ENCODE measurements around the gene TGFB1I1.
A peak's percentile ranks its signal among the peaks of the same experiment; 100 is the strongest.
"Not testable (repeated sequence)": the region's sequence is repeated elsewhere in the genome, so short reads cannot be mapped to it uniquely, and the experiment has no call there.

TGFB1I1 gene

DNA sequence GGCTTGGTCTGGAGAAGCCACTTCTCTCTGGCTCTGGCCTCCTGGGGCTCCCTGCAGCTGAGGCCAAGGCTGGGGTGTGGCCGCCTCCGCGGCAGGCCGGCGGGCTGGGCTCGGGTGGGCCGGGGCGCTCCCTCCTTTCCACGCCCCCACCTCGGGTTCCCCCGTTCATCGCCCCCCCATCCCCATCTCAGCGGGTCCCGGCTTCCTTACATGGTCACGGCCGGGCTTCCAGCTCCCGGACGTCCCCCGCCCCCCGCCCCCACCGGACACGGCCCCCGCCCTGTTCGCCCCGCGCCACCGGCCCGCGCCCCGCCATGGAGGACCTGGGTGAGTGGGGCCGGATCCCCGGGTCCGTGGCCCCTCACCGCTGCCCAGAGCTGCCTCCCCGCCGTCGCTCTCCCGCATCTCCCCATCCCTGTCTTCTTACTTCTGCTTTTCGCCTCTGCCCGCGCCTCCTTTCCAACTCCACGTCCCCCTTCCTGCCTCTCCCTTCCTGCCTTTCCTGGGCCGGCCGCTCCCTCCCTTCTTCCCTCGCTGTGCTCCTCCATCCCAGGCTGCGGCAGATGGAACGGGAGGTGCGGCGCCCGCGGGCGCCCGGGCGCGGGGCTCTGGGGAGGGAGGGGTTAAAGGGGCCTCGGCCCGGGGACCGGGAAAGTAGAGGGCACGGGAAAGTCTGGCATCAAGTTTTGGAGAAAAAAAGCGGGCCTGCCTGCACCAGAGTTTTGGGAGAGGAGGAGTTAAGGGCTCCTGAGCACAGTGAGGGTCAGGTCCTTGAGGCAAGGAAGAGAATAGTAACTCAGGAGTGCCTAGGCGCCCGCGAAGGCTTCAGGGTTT is at the start of gene TGFB1I1:
Gene TGFB1I1, plus strand, starts transcription at position 278 of the 834 bp plus-strand sequence. Its CDS starts 37 bp downstream, at position 315.
- DNase-seq (ENCODE audit: low read depth in 3 of 3), result no peak

DNA sequence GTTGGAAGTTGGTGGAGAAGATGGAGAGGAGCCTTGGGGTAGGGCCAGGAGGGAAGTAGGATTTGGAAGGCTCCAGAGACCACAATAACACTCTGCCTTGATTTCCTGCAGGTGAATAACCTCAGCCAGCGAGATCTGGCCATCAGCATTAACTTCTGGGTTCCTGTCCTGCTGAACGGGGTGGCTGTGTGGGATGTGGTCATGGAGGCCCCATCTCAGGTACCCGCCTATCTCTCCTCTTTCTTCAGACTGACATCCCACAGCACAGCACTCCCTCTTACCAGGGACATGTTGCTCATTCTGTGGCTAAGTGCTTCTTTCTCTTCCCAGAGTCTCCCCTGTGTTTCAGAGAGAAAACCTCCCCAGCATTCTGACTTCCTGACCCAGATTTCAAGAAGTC is 48.7 kb upstream of the TGFB1I1 start:
- no peak for DNase-seq (ENCODE audit: low read depth in 3 of 3)

DNA sequence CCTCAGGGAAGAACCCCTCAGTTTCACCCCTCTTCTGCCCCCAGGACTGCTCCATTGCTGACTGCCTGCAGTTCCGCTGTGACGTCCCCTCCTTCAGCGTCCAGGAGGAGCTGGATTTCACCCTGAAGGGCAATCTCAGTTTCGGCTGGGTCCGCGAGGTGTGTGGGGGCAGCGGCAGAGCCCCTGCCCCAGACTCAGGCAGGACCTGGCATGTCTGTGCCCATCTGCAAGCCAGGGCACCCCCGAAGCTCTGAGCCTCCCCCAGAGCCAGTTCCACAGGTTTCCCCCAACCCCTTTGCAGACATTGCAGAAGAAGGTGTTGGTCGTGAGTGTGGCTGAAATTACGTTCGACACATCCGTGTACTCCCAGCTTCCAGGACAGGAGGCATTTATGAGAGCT is 48.2 kb upstream of the TGFB1I1 start:
- DNase-seq (ENCODE audit: low read depth in 3 of 3), result no peak

DNA sequence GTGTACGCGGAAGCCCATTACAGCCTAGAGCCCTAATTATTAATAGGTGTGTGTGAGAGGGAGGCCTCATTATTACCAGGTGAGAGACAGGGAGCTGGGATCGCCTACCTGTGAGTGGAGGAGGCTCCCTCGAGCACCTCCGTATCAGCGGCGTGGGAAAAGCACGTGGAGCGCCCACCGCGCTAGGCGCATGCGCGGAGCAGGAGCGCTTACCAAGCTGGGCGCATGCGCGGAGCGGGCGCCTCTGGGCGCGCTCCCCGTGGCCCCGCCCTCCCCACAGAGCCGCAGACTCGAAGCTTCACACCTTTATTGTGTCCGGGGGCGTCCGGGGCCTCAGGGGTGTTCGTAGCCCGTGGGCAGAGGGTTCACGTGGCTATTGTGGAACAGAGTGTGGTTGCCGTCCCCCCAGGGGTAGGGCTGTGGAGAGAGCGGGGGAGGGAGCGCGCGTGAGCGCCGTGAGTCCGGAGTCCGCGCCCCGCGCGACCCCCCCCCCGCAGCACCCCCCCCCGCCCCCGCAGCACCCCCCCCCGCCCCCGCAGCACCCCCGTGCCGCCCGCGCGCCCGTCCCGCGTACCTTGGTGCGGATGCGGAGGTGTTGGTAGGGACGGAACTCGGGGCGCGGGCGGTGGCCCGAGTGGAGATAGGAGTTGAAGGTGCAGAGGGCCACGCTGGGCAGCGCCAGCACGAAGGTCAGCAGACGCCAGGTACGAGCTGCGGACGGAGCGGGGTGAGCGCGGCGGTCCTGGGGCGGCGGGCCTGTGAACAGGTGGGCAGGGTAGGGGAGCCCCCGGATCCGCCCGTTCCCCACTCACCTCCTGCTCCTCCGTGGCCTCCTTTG is 44.3 kb upstream of the TGFB1I1 start:
- peak; percentile 45 to 71 (median 46) for DNase-seq (ENCODE audit: low read depth in 3 of 3)

DNA sequence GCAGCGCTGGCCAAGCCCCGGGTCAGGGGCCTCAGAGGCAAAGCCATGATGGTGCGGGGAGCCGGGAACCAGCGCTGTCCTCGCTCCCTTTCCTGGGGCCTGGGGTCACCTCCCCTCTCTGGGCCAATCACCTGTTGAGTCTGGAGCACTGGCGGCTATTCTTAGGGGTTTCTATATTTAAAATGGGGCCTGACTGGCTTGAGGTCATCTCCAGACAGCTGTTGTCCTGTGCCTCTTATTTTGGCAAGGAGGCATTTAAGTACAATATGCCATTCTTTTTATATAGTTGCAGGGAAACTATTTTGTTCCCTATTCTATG is 43.7 kb upstream of the TGFB1I1 start, which contains the start of gene COX6A2:
Gene COX6A2, minus strand, starts transcription at position 82 of the 319 bp plus-strand sequence. Its CDS starts 35 bp downstream, at position 47.
- no peak for DNase-seq (ENCODE audit: low read depth in 3 of 3)

DNA sequence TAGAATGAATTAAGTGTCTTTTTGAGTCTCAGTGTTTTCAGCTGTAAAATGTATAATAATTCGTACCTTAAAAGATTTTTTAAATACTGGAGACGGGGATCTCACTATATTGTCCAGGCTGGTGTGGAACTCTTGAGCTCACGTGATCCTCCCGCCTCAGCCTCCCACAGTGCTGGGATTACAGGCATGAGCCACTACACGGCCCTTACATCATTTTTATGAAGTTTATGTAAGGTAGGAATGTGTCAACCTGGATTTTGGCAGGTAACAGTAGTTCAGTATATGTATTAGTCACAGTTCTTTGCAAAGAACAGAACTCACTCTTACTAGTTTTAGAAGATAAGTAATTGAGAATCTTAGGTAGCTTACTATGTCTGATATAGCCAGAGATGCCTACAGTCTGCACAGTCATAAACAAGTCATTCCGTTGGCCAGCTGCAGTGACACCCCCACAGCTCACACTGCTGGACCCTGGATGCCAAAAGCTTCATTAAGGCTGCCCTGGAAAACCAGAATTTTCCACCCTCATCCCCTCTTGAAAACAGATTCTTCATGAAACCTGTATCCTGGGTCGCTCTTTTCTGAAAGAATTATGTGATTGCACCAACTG is 43.2 kb upstream of the TGFB1I1 start:
- no peak for DNase-seq (ENCODE audit: low read depth in 3 of 3)

DNA sequence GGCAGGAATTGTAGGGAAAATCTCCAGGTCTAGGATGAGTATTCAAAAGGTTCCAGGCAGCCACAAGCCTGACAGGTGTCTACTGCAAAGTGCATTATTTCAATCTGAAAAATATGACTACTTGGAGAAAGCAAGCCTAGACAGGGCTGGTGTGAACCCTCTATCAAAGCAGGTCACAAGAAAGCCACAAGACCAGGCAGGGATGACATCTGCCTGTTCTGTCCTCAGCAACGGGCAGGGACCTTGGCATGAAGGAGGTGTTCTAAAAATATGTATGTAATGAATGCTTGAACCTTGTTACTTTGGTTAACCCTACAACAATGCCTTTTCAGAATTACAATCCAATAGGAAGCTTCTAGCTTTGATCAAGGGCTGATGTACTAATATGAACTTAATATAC is 42.6 kb upstream of the TGFB1I1 start:
- DNase-seq (ENCODE audit: low read depth in 3 of 3), result no peak

DNA sequence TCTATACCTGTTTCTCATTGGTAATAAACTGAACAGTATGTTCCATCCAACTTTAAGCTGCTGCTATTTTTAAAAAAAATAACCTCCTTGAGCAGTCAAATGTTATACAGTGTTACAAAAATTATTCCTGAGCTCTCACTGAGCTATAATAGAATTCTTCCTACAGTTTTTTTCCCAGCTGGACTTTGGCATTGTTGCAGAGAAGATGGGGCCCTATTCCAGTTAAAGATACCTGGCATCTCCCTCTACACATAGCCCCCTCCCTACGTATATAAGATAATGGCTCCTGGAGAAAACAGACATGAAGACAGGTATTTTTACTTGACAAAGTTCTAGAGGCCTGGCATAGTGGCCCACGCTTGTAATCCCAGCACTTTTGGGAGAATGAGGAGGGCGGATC is 42.2 kb upstream of the TGFB1I1 start:
- DNase-seq (ENCODE audit: low read depth in 3 of 3), result no peak

DNA sequence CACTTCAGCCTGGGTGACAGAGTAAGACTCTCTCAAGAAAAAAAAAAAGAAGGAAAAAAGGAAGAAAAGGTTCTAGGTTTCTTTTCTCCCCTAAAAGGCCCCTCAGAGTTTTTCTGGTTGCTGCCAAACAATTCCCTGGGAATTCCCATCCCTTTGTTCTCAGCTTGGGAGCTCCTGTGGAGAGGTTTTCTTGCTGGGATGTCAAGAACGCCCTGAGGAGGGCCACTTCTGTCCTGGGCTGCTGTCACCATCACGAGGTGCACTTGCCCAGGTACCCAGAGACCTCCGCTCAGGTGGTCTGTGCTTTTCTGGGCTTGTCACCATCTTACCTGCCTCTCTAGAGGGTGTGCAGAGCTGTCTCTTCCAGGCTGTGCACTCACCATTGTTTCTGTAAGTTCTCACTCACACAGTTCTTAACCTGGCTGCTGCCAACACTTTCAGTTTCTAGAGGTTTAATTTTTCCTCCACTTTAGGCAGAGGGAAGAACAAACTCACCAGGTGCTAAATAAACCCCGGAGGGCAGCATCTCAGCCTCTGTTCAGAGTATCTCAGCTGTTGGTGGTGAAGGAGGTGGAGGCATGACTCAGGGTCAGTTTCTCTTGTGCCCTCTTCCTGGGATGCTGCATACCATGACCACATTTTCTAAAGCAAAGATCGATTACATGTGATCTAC is 41.4 kb upstream of the TGFB1I1 start:
- no peak for DNase-seq (ENCODE audit: low read depth in 3 of 3)

DNA sequence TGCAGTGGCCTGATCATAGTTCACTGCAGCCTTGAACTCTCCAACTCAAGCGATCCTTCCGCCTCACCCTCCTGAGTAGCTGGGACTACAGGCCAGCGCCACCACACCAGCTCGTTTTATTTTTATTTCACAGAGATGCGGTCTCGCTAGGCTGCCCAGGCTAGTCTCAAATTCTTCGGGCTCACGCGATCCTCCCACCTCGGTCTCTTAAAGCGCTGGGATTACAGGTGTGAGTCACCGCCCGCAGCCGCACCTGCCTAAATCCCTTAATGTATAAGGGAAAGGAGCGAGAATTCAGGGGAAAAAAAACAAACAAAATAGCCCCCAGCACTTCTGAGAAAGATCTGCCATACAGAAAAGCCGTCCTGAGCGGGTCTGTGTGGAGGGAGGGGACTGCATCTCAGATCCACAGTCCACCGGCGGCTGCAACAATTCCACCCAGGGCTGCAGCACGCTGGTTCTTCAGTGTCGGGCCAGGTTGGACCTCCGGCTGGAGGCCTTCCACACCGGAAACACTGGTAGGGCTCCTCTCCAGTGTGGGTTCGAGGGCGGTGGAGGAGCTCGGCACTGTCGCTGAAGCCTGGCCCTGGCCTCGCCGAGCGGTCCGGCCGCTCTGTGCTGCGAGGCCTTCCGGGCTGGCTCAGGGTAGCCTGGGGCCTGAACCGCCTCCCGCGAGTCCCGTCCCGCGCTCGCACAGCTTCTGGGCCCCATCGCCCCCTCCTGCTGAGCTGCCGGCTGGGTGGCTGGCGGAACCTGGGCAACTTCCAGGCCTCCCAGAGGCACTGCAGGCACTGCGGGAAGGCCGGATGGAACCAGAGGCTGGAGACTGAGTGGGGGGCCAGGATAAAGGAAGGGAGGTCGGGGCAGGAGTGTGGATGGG is 36.4 kb upstream of the TGFB1I1 start:
- no peak for DNase-seq (ENCODE audit: low read depth in 3 of 3)

DNA sequence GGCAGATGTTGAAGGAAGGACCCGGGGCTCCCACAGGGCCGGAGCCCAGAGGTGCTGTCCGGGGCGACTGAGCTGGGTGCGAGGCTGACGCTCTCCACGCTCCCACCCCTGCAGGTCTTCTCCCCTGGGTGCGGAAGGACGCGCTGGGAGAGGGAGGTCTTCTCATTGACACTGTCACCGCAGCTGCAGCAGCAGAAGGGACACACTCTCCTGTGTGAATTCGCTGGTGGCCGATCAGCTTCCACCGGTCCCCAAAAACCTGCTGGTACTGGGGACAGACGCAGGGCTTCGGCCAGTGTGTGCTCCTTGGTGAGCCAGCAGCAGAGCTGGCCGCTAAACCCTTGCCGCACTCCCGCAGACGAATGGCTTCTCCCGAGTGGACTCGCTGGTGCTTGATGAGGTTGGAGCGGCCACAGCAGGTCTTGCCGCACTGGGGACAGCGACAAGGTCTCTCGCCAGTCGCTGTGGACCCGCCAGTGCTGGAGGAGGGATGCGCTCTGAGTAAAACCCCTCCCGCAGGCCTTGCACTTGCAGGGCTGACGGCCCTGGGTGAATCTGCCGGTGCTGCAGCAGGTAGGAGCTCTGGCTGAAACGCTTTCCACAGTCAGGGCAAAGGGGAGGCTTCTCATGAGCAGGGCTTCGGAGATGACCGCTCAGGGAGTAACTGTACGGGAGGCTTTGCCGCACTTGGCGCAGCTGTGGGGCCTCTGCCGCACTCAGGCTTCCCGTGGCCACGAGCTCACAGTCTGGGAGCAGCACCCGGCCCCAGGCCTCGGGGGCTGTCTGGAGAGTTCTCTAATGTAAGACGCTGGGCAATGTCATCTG is 35.5 kb upstream of the TGFB1I1 start:
- no peak for DNase-seq (ENCODE audit: low read depth in 3 of 3)

DNA sequence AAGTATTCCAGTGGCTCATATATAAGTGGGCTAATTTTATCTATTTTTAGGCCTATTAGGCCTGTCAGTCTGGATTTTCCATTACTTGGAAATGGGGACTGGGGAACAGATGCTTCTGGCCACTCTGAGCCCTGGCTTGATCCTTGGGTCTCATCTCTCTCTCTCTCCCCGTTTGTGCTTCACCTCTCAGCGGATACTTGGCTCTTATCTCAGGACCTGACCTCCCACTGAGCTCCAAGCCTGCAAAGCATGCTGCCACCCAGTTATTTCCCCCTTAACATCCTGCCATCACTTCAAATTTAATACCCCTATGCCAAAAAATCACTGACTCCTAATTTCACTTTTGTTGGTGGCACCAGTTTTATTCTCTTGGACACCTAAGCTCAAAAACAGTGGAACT is 33.5 kb upstream of the TGFB1I1 start:
- DNase-seq (ENCODE audit: low read depth in 3 of 3), result no peak

DNA sequence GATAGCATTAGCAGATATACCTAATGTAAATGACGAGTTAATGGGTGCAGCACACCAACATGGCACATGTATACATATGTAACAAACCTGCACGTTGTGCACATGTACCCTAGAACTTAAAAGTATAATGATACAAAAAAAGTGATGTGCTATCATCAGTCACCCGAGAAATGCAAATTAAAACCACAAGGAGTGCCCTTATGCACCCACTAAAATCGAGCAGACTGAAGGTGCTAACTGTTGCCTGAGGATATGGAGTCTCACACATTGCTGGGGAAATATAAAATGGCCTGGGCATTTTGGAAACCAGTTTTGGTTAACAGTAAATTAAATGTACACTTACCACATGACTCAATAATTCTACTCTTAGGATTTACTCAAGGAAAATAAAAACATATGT is 32.9 kb upstream of the TGFB1I1 start:
- DNase-seq (ENCODE audit: low read depth in 3 of 3), result not testable (repeated sequence)

DNA sequence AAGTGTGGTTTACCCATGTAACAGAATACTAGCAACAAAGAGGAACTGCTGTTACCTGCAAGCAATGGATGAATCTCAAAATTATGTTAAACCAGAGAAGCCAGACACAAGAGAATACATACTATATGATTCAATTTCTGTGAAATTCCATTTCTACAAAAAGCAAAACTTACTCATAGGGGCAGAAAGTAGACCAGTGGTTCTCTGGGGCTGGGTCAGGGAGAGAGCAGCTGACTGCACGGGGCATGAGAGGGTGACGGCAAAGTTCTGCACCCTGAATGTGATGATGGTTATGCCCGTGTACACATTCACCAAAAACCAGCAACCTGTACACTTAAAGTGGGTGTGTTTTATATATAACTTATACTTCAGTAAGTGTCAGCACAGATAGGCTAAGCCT is 32.4 kb upstream of the TGFB1I1 start:
- no peak for DNase-seq (ENCODE audit: low read depth in 3 of 3)

DNA sequence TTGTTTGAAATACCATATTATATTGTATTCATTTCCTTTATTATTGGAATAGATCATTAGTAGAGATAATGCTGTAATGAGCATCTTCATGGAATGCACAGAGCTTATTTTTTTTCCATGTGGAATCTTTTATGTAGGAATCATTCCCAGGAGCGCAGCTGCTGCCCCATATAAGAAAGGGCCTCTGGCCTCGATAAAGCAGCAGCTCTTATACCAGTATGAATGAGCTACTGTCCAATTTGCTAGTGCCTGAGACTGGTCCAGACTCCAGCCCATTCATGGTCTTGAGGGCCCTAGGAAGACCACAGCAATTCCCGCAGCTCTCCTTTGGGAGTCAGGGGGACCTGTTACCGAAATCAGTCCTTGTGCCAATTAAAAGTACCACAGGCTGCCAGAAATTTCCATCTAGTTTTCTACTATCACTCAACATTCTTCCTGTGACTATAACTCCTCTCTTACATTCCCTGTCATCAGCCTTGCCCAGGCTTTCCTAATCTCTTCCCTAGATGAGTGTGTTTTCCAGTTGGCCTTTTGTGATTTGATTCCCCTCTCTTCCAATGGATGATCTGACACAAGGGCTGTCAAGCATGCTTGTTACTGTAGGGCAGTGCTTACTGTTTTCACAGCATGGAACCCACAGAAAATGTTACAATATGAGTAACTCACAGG is 31.3 kb upstream of the TGFB1I1 start:
- DNase-seq (ENCODE audit: low read depth in 3 of 3), result no peak

DNA sequence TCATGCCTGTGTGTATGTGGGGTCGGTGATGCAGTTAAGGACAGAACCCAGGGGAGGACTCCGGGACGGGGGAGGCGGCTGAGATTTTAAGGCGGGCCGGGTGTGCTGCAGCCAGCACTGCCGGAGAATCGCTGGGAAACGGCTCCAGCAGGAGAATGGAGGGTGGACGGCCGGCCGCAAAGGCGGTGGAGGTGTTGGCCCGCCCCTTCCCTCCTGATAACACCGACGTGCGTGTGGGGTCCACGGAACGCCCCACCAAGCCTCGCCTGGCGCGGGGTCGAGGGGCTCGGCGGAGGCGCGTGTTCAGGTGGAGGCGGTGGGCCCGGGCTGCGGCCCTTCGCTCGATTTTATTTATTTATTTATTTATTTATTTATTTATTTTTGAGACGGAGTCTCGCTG is 30.0 kb upstream of the TGFB1I1 start:
- DNase-seq (ENCODE audit: low read depth in 3 of 3), result no peak

DNA sequence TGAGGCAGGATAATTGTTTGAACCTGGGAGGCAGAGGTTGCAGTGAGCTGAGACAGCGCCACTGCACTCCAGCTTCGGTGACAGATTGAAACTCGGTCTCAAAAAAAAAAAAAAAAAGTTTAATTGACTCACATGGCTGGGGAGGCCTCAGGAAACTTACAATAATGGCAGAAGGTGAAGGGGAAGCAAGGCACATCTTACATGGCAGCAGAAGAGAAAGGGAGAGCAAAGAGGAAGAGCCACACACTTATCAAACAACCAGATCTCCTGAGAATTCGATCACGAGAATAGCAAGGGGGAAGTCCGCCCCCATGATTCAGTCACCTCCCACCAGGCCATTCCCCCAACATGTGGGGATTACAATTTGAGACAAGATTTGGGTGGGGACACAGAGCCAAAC is 26.0 kb upstream of the TGFB1I1 start:
- not testable (repeated sequence) for DNase-seq (ENCODE audit: low read depth in 3 of 3)

DNA sequence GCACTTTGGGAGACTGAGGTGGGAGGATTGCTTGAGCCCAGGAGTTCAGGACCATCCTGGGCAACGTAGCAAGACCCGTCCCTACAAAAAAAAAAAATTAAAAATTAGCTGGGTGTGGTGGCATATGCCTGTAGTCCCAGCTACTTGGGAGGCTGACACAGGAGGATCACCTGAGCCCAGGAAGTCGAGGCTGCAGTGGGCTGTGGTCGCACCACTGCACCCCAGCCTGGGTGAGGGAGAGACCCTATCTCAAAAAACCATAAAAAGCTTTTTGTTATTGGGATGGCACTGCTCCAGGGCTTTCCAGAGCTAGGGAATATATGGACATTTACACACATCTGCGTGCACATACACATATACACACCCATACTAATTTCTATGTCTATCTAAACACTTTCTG is 20.8 kb upstream of the TGFB1I1 start:
- no peak for DNase-seq (ENCODE audit: low read depth in 3 of 3)

DNA sequence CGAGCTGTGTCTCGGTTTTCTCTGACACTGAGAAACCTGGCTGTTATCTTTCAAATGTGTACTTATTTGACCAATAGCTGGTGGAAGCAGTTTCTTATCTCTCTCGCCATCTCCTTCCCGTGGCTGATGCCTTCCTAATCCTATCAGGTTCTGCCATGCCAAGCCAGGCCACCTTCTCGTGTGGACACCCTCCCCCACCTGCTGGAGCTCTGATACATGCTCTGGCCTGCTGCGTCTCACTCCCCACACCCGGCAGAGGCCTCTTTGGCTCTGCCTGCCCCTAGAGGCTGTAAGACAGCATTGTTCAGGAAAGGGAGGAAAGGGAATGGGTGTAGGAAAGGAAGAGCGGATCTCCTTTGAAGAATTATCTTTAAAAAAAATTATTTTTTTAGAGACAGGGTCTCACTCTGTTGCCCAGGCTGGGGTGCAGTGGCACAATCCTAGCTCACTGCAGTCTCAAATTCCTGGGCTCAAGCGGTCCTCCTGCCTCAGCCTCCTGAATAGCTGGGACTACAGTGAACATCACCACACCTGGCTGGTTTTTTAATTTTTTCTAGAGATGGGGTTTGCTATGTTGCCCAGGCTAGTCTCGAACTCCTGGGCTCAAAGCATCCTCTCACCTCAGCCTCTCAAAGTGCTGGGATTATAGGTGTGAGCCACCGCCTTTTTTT is 20.1 kb upstream of the TGFB1I1 start:
- DNase-seq (ENCODE audit: low read depth in 3 of 3), result no peak

All from stimulated activated CD4-positive, alpha-beta T cell treated with anti-CD3 and anti-CD28 coated beads, TNF-alpha, amount 100 ng/mL, for 4 hours (primary cell).